ENCODE results near the gene ERC2.

ERC2 gene

DNA sequence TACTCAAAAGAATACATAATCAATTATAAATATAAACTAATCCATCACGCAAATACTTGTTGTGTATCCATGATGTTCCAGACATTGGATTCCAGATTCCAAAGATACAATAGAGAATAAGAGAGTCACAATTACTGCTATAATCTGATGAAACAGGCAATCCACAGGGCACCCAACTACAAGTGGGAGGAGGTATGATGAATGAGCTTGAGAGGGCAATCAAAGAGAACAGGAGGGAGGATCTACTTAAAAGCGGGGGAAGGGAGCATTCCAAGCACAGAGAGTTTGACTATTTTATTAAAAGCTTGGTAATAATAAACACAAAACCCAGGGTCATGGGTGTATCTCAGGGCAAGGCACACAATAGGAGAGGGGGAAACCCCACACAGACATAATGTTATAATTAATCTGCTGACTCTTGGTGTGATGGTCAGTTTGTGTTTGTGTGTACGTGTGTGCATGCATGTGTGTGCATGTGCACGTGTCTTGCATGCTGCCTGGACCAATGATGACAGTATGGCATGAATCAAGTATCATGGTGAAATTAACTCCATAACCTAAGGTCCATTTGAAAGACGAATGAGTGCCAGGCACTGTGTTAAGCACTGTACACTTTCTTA is 655.8 kb downstream of the ERC2 start:
- no peak for DNase-seq

DNA sequence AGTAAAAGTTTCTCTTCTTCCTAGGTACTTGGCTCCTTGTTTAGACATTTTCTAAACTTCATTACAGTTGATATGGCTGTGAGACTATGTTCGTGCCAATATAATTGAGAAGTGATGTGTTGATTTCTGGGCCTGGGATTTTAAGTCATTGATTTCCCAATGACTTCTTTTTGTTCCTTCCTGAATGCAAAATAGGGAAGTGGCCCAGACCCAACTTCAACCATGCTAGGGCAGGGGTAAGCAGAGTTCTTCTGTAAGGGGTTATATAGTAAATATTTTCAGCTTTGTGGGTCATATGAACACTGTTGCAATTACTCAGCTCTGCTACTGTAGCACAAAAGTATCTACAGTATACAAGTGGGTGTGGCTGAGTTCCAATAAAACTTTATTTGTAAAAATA is 661.1 kb downstream of the ERC2 start:
- no peak for DNase-seq

DNA sequence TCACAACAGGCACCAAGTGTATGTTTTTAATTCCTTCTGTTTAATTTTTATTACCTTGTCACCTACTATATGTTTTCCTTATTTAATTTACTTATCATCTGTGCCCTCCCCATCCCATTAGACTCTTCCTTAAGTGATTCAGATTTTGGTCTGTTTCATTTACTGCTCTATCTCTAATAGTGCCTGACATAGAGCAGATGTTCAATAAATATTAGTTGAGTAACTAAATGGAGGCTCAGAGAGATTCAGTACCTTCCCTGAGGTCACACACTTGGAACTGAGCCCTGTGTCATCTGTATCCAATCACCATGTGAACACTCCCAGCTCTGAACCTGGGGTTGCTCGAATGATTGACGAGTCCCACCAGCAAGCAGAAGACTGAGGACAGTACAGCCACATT is 663.1 kb downstream of the ERC2 start:
- no peak for DNase-seq

DNA sequence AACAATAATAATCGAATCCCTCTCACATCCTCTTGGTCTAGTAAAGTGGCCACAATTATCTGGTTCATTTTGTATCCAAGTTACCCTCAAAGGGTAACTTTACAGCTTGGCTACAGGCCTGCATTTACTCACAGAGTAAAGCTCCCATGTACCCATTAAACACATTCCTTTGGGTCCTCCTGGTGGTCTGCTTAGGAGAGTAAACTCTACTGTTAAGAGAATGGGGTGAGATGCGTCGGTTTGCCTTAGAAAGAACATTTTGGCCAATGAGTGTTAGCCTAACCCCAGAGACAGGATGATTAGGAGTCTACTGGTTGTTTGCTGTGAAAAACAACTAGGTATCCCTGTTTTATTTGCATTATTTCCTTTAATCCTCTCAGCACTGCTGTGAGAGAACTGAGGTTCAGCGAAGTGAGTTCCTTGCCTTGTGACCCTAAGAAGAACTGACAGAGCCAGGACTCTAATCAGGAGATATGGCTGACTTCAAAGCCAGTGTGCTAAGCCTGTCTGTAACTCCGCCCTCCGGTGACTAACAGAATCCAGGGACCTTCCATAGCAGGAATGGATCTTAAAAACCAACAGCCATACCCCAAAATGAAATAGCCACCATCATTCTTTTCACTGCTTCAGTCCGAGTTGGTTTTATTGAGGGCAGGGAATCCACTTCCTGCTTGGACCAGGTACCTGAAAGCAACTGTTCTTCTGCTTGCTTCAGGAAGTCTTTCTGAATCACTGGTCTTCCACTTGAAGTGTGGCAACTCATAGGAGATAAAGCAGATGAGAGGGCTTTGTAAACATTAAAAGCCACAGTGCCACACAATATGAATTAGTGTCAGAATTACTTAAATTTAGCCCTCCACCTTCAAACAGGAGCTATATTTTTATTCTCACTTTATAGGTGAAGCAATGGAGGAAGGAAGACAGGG is 663.8 kb downstream of the ERC2 start:
- no peak for DNase-seq

DNA sequence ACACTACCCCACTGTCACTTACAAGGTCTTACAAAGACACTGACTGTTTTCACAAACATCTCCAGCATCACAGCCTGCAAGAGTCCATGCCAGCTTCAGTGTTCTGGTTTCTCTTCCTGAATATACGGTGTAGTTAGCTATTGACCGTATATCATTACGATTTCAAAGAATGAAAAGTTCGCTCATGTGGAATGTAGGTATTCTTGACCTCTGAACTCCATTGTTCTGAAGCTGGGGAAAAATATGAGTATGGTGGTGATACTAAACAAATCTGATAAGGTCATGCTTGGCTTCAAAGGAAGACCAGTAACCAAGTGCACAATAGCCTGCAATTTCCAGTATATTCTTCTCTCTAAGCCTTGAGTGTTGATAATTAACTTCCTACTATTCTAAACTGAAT is 665.5 kb downstream of the ERC2 start:
- no peak for DNase-seq

DNA sequence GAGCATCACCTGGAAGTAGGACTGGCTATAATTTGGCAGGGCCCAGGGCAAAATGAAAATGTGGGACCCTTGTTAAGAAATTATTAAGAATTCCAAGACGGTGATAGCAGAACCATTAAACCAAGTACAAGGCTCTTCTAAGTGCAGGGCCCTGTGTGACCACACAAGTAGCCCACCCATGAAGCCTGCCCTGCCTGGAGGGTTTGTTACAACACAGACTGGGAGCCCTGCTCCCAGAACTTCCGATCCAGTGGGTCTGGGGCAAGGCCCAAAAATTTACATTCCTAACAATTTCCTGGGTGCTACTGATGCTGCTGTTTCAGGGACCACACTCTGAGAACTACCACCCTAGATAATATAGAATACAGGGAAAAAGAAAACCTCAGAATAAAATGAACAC is 666.6 kb downstream of the ERC2 start:
- DNase-seq = no peak

DNA sequence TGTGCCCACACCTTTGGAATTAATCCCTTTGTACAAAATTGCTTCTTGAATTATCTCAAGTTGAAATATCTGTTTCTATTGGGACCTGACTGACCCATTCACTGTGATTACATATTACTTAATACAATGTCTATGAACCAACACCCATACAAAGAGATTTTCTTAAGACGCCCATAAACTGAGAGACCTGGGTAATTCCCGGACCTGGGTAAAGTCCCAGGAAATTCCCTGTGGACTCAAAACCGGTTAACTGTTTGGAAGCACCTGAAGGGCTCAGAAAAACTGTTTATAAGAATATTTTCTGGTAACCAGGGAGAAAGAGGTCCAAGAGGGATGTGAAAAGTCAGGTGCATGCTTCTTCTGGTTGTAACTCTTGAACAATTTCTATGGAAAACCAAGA is 667.2 kb downstream of the ERC2 start:
- no peak for DNase-seq

DNA sequence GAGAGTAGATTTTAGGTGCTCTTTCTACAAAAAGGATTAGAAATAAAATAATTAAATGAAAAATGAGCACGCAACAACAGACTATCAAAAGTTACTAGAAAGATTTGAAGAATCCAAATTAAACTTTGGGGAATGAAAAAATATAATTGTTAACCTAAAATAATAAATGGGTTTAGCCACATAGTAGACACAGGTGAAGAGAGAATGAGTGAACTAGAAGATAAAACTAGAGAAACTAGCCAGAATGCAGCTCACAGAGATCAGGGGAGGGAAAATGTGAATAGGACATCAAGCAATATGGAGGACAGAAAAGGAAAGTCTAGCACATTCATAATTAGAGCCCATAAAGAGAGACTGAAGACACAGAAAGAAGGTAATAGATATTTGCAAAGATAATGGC is 670.5 kb downstream of the ERC2 start:
- DNase-seq = no peak

DNA sequence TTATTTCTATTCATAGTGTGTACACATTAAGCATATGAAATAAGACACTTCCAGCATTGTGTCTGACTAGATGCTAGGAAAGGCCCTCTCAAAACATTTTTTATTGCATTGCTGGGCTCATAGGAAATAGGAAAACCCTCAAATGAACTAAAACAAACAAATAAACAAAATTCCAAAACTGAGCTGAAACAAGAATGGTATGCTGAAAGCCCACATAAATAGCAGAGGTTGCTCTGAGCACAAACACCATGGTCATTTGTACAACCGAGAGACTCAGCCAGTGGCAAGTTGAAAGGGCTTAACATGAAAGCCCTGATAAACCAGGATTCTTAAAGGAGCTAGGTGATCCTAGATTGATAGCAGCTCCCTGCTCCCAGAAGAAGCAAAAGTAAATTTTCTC is 671.2 kb downstream of the ERC2 start:
- no peak for DNase-seq

DNA sequence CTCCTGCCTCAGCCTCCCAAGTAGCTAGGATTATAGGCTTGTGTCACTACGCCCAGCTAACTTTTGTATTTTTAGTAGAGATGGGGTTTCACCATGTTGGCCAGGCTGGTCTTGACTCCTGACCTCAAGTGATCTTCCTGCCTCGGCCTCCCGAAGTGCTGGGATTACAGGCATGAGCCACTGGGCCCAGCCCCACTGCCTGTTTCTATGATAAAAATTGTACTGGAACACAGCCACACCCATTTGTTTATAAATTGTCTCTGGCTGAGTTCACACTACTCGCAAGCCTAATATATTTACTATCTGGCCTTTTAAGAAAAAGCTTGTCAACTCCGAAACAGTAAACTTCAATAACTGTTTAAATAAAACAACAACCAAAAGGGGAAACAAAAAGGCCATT is 671.7 kb downstream of the ERC2 start:
- no peak for DNase-seq

DNA sequence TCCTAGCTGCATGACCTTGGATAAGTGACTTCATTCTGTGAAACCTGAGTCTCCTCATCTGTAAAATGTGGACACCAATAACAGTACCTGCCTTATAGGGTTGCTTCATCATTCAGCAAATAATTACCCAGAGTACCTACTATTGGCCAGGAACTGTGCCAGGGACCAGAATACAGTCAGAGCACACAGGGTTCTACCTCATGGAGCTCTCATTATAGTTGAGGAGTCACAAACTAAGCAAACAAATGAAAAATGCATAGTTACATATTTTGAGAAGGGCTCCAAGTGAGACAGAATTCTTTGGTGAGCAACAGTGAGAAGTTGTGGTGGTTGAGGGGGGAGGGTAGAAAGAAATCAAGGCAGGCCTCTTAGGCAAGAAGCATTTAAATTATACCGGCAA is 672.5 kb downstream of the ERC2 start:
- no peak for DNase-seq

DNA sequence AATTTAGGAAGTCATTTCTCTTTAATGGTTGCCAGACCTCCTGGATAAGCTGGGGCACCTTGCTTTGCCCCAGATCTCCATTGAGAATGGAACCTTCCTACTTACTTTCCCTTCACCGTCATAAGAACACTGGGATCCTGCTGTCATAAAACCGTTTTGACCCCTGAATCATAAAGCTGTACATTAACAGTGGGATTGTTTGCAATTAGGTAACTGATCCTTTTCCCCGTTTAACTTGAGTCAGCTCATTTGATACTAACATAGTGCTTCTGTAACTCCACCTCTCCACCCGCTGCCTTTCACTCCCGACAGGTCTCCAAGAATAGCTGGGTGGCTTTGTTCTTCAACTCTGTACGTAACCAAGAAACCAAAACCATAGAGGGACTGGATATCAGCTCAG is 673.0 kb downstream of the ERC2 start:
- no peak for DNase-seq

DNA sequence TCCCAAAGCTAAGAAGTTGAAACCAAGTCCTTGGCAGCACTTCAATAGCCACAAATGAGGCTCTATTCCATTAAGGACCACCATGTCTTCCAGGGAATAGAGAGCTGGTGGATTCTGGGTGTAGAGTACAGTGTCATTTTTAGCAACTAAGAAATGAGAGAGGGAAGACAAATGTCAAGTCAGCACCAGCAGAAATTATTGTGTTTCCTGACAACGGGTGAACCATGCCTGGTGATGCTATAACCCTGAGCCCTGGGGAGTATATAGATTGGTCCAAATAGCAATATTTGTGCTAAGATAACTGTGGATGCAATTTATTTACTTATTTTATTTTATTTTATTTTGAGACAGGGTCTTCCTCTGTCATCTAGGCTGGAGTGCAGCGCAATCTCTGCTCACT is 675.5 kb downstream of the ERC2 start:
- DNase-seq = no peak

DNA sequence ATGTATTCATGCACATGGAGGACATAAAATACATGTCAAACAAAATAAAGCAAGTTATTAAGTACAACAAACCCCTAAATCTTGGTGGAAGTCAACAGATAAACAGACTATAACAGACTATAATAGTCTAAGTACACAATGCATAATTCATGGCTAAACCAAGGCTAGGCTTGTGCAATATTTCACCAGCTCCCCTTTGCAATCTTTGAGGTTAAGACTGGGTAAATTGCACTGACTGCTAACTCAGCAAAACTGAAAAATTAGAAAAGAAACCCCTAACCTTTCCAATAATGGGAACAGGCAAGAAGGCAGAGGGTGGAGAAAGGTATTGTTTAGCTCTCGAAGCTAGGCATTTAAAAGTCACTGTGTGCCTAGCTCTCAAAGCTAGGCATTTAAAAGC is 676.3 kb downstream of the ERC2 start:
- DNase-seq = no peak

DNA sequence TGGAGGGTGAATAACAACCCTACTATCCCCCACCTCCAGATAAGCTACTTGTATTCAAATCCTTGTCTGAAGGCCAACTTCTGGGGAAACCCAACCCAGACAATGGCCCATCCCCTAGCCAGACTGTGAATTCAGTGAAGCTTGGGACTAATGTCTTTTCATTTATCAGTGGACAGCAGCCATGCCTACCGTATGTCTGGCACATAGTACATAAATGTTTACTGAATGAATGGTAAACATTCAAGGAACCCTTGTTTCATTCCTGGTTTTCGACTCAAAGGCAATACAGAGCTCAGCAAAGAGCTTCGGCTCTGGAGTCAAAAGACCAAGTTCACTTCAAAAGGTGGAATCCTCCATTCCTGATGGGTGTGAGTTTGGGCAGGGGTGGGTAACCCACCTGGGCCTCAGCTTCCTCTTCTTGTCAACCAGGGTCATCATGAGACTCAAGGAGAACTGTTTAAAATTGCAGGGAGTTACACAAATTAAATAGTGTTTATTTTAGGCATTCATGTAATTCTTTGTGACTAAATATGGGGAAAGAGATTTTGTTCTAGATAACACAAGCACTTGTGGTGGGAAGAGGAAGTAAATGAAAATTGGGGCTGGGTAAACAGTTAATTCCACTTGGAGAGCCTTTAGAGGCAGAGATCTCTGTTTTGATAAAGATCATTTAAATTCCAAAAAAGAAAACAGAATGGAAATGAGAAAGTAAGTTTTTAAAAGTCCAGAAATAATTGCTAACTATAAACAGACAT is 677.5 kb downstream of the ERC2 start:
- no peak for DNase-seq

DNA sequence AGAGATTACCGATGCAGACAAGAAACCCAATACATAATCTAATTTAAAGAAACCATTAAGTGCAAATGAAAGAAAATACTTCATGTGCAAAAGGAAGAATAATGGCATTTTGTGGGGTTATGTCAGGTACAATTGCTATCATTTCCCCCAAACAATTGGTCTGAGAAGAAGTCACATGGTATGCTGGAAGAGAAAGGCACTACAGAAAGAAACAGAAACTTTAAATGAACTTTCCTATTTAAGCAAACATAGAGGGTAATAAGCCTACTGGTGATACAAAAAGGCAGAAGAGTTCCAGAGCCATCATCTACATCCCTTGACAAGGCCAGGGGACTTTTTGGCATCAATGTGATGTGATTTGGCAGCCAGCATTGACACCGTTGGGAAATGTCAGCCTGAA is 678.8 kb downstream of the ERC2 start:
- no peak for DNase-seq

DNA sequence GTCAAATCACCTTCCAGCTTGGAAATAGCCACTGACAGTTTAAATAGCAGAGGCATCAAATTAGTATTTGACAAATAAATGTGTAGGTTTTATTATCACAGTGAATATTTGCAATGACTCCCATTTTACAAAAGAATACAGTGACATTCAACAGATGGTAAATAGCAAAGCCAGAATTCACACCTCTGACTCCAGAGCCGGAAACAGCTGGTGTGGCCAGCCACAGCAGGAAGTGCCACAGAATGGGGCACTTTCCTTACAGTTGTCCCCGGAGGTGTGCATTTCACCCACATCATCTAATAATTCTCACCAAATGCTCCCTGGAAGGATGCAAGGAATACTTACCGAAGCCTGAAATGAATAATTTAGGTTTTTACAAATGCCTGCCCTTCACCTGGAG is 685.5 kb downstream of the ERC2 start:
- no peak for DNase-seq

DNA sequence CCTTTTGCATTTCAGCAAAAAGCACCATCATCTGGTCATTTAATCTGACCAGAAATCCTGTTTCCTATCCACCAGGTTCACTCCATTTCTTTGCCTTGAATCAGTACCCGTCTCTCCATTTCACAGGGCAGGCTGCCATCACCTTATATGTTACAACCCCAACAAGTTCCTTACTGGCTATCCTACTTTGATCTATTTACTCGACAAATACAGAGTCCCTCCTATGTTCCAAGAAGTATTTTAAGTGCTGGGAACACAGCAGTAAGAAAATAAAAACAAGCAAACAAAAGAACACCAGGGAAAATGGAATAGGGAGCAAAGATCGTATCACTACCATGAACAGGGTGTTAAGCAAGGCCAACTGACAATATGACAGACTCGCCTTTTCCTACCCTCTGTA is 685.9 kb downstream of the ERC2 start:
- no peak for DNase-seq

DNA sequence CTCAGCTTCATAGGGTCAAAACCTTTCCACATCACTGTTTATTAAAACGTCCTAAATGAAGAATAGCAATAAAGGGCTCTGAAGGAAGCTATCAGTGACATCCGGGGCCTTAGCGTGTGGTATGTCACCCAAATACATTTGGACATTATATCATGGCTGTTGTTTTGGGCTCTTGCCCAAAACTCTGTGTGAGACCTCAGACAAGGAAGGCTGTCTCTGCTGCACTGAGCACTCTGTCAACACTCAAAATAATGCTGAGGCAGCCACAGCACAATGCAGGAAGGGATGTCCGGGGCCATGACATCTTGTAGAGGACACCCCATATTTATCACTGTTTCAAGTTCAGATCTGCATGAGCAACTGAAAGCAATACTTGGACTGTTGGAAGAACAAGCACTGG is 687.4 kb downstream of the ERC2 start:
- DNase-seq = no peak

DNA sequence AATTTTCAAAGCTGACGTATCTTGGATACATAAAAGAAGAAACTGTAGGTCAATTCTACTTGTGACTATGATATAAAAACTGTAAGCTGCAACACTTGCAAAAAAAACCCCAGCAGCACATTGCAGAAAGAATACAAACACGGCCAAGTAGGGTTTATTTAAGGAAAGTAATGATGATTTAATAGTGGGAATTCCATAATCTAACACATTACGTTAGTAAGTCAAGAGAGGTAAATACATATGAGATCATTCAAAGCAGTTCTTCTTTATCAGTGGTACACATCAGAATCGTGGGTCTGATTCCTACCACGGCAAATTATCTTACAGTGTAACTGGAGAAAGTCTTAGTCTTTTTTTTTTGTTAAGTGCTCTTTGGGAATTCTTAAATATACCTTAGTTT is 688.7 kb downstream of the ERC2 start:
- no peak for DNase-seq

DNA sequence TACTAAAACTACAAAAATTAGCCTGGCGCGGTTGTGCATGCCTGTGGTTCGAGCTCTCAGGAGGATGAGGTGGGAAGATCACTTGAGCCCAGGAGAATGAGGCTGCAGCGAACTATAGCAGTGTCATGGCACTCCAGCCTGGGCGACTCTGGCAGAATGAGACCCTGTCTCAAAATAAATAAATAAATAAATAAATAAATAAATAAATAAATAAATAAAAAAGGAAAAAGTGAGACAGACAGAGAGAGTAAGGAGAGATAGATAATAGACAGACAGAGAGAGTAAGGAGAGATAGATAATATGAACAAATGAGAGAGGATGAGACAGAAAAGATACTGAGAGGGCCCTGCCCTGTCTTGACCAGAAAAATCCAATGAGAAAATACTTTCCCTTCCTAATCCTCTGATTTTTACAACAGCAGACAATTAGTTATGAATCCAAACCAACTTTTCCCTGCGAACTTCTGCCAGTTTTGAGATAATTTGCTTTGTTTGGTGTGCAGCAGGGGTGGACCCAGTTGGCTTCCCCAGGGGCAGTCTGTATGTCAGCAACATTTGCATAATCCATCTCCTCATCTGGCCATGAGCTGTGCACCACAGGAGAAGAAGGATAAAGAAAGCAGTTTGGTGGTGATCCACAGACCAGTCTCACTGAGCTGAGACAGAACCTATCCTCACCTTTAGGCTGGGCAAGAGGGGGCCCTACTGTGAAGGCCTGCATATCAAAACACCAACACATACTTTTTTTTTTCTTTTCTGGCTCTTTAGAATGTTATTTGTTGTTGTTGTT is 692.7 kb downstream of the ERC2 start:
- no peak for DNase-seq

DNA sequence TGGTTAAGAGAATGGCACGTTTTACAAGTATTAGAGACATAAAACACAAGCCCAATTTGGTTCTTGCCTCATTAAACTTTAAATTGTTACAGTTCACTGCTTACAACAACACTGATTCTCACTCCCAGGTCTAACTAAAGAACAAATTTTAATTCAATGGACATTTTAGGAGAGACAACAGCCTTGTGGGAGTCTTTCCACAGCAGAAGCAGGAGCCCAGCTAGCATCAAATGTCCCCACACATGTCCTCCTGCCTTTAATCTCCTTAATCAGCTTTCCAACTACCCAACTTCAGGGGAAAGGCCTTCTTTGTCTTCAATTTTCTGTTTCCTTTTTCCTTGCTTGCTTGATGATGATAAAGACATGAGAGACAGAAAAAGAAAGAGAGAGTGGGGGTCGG is 693.4 kb downstream of the ERC2 start:
- DNase-seq = no peak

DNA sequence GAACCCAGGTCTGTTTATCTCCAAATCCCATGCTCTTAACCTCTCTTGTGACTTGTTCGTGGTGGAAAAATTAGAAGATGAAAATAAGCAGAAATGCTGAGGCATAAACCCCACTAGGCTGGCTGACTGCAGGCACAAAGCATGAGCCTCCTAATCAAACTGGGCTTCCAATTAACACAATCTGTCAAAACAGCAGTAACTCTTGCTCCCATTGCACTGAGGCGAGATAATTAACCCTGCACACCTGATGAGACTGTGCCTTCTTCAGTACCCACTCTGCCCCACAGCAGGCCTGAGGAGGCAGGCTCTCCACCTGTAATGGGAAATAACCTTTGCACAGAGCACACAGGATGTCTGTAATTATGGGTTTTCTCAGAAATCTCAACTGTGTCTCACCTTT is 696.8 kb downstream of the ERC2 start:
- DNase-seq = no peak
